Kidney capillary endothelial cell (primary cell): ENCODE measurements around the gene SNX11.

Source experiments
- DNase-seq: peaks from one replicate; pipeline ENCODE4 v3.0.0-alpha.2; 2018; ENCODE audit warnings: low spot score

The SNX11 gene

GRCh38 chr17:48100160-48100559, 7.4 kb upstream of the SNX11 start:
- no peak for DNase-seq

DNA sequence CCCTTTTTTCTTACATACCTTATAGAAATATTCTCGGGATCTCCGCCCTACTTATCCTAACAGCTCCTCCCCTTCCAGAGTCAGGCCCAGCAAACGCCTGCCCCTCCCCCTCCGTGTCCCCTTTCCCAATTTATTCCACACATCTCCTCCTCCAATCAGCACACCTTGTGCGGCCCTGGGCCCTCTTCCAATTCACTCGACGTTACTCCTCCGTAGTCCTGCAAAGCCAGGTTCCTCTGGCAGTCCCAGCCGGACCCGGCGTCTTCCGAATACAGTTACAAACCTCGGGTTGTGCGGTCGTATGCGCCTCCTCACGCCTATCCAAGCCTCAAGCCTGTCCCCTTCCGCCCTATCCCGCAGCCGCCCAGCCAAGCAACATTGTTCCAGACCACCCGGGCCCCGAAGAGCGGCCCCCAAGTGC, 7.0 kb upstream of the SNX11 start:
- DNase-seq = peak; percentile 27

GRCh38 chr17:48101012-48101720, 6.4 kb upstream of the SNX11 start, which contains the start of gene CBX1:
CBX1 (minus strand) TSS chr17:48101478; CDS start chr17:48077004, 24,474 bp downstream.
- peak; percentile 92 for DNase-seq

DNA sequence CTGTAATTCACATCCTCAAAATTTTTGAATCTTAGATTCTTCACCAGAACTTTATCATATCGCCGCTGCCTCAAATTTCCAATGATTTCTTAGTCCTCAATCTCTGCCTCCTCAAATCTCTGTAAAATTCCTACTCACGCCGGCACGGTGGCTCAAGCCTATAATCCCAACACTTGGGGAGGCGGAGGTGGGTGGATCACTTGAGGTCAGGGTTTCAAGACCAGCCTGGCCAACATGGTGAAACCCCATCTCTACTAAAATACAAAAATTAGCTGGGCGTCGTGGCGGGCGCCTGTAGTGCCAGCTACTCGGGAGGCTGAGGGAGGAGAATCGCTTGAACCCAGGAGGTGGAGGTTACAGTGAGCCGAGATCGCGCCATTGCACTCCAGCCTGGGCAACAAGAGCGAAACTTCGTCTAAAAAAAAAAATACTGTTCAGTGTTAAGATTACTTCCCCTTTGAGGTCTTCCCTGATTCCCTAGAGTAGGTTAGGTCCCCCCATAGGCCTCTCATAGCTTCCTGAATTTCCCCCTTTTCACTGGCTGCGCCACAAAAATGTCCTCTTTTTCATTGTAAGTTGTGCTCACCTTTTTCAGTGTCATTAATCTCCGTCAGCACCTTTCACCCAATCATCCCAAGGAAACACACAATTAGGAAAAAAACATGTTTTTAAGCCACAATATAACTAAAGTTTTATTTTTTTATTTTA, 5.4 kb upstream of the SNX11 start:
- no peak for DNase-seq

- no peak for DNase-seq
Measured at GRCh38 chr17:48102798-48103715, 4.5 kb upstream of the SNX11 start.

DNA sequence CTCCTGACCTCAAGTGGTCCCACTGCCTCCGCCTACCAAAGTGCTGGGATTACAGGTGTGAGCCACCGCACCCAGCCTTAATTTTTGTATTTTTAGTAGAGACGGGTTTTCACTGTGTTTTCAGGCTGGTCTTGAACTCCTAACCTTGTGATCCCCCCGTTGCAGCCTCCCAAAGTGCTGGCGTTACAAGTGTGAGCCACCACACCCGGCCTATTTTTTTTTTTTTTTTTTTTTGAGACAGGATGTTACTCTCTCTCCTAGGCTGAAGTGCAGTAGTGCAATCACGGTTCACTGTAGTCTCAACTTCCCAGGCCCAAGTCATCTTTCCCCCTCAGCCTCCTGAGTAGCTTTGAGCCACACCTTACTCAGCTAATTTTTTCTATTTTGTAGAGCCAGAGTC, 3.1 kb upstream of the SNX11 start:
- no peak for DNase-seq

DNA sequence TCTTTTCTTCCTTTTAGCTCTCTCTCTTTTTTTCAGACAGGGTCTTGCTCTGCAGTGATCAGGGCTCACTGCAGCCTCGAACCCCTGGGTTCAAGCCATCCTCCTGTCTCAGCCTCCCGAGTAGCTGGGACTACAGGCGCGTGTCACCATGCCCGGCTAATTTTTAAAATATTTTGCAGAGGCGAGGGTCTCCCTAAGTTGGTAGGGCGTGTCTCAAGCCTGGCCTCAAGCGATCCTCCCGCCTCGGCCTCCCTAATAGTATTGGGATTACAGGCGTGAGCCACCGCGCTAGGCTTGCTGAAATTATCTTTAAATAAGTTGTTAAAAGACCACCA, 797 bp upstream of the SNX11 start:
- DNase-seq = no peak

GRCh38 chr17:48110761-48111160, 3.2 kb downstream of the SNX11 start:
- DNase-seq = no peak

DNA sequence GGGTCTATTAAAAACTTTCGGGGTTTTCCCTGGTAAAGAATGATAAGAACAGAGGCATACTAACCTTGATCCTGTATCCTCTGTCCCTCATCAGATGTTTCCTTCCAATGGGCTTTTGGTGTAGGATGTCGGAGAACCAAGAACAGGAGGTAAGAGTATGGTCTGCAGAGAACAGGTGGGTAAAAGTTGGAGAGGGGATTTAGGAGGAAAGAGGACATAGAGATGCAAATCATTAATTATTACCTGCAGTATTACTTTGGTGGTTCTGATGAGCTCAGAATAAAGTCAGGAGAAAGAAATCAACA, 4.3 kb downstream of the SNX11 start:
- DNase-seq = no peak

DNA sequence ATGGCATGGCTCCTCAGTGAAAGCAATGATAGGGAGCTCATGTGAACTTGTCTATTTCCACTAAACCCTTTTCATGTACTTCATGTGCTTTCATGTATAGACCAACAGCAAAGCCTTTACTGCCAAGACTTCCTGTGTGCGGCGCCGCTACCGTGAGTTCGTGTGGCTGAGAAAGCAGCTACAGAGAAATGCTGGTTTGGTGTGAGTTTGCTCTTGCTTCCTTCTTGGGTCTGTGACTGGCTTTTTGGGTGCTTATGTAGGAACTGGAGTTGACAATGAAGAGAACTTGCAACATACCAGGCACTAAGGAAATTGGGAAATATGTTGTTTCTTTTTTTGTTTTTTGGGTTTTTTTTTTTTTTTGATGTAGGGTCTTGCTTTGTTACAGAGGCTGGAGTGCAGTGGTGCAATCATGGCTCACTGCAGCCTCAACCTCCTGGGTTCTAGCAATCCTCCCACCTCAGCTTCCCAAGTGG, 5.7 kb downstream of the SNX11 start:
- no peak for DNase-seq

DNA sequence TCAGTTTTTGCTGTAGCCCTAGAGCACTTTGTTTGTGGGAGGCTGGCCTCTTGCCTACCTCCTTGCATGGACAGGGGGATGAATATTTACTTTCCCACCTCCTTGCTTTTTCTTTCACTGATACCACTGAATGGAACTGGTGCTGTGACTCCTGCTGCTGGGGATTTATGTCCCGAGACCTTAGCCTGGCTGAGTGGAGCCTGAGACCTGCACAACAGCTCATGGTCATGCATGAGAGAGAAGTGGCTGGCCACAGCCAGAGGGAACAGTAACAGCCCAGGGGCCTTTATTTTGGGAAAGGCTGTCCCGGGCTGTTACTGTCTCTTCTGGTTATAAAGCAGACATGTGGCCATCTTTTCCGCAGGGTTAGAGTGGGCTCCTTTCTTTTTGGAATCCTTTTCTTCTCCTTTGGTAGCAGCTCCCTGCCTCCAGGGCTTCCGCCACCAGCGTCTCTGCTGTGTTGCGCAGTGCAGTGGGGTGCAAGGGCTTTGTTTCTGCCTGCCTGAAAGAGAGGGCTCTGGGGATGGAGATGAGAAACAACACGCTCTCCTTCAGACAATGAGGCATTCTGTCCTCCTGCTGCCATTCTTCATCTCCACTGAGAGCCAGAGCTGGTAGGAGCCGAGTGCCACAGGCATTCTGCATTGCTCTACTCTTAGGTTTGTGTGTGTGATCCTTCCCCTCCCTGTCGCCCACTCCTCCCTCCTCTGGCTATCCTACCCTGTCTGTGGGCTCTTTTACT, 14.5 kb downstream of the SNX11 start:
- DNase-seq = no peak

DNA sequence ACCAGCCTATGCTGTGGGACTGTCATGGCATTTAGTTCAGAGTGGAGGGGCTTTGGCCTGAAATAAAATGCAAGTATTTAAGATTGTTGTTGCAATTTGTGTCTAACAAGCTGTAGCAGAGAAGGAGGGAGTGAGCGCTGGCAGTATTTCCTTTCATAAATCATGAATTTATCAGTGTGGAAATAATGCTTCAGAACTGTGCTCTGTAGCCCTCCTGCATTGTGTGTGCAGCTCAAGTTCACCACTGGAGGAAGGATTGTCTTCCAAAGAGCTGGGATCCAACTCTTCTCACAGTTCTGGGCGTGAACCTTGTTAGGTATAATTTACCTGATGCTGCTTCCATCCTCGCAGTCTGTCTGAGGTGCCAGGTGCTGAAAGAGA, 15.1 kb downstream of the SNX11 start:
- DNase-seq = no peak

GRCh38 chr17:48123111-48123510, 15.5 kb downstream of the SNX11 start:
- no peak for DNase-seq

DNA sequence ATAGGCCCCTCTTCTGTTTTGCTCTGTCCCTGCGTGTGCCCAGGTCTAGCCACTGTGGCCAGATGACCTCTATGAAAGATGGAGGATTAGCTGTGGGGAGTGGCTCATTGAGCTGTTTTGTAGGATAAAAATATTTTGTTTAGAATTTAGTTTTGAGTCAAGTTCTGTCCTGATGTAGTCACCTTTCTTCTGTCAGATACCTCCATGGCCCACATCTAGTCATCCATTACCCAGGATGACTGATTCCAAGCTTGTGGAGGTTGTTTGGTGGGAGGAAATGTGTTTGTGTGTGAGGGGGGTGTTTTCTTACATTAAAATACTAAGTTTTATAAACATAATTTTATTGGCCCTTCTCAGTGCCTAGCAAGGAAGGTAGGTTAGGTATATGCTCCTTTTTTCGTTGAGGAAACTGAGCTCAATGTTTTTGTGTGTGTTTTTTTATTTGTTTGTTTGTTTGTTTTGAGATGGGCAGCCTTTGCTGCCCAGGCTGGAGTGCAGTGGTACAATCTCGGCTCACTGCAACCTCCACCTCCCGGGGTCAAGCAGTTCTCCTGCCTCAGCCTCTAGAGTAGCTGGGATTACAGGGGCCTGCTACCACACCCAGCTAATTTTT, 16.3 kb downstream of the SNX11 start:
- DNase-seq = no peak

DNA sequence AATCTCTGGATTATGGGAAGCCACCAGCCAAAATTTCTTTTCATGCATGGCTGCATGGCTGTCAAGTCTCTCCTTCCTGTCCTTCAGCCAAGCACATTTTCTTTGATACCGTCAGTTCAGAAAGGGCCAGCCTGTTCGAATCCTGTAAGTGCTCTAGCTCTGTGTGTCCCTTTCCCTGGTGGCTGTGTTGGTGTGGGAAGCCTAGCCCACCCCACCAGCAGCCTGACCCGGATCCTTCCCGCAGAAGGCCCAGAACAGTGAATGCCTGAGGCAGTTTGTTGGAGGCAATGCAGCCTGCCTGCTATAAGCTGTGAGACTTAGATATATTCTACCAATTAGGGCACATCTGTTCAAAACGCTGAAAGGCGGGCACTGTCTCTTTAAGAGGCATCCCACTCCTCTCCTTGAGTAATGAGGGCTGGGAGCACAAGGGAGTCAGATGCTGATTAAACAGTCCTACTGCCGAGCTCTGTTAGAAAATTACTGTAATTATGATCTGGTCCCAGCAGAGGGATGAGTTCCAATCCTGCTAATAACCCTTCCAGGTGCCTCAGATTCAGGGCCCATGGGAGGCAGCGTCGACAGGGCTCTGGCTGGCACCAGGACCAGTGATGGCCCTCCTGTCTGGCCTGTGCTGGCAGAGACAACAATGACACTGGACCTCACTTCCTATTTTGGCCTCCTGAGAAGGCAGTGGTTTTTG, 18.4 kb downstream of the SNX11 start:
- no peak for DNase-seq

- DNase-seq = no peak
Measured at GRCh38 chr17:48126532-48126850, 18.9 kb downstream of the SNX11 start.

GRCh38 chr17:48127371-48128051, 19.9 kb downstream of the SNX11 start:
- DNase-seq = peak; percentile 90

DNA sequence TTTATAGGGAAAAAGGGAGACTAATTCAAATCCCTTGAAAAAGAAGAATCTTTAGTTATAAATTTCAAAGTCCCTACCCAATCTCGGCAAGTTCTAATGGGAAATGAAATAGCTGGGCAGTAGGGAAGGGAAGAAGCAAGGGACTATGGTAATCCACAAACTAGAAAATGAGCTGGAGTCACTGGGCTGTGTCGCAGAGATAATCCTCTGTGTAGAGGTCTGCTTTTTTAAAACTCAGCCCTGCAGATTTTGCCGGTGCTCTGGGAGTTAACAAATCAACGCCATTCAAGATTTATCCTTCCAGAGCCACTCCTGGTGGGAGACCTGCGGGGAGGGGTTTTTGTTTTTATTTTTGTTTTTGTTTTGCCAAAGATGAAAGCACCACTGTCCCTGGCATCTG, 20.8 kb downstream of the SNX11 start:
- no peak for DNase-seq

- DNase-seq = no peak
Measured at GRCh38 chr17:48129981-48130380, 22.4 kb downstream of the SNX11 start.

- no peak for DNase-seq
Measured at GRCh38 chr17:48131216-48131824, 23.8 kb downstream of the SNX11 start.
